Liver (tissue), 3 donors: ENCODE data around the gene SLC12A2.

Experiments used
- ATF3 ChIP-seq: IDR thresholded peaks from 2 replicates; pipeline ENCODE4 v1.6.1; 2016; ENCODE audit warnings: antibody characterized with exemption
- CTCF ChIP-seq: fragments of 150-350 bp; IDR thresholded peaks from 2 replicates; pipeline ENCODE4 v1.5.1; 2017; ENCODE audit warnings: improper control_type of control experiment, low read depth, low read length; ENCODE audit not compliant: missing input control
- EGR1 ChIP-seq, 2 donors: IDR thresholded peaks; 2 replicates each; pipeline ENCODE4 v1.6.1; 2016 to 2018; ENCODE audit warnings: antibody characterized with exemption in 2 of 2, low read depth in 2 of 2
- FOXA1 ChIP-seq: IDR thresholded peaks from 2 replicates; pipeline ENCODE4 v1.6.1; 2016; ENCODE audit warnings: antibody characterized with exemption
- HNF4G ChIP-seq: IDR thresholded peaks from 2 replicates; pipeline ENCODE4 v1.6.1; 2016; ENCODE audit warnings: antibody characterized with exemption
- JUND ChIP-seq, 2 donors: IDR thresholded peaks; 2 replicates each; pipeline ENCODE4 v1.6.1; 2016; ENCODE audit warnings: antibody characterized with exemption in 2 of 2
- MAX ChIP-seq: IDR thresholded peaks from 2 replicates; pipeline ENCODE4 v1.6.1; 2016; ENCODE audit warnings: antibody characterized with exemption
- NR2F2 ChIP-seq: IDR thresholded peaks from 2 replicates; pipeline ENCODE4 v1.6.1; 2016; ENCODE audit warnings: antibody characterized with exemption
- RAD21 ChIP-seq, 2 donors: IDR thresholded peaks; 2 replicates each; pipeline ENCODE4 v1.6.1; 2016; ENCODE audit warnings: antibody characterized with exemption in 2 of 2, mild to moderate bottlenecking in 2 of 2
- REST ChIP-seq: IDR thresholded peaks from 2 replicates; pipeline ENCODE4 v1.6.1; 2016; ENCODE audit warnings: antibody characterized with exemption, mild to moderate bottlenecking
- RXRA ChIP-seq, 2 donors: IDR thresholded peaks; 2 replicates each; pipeline ENCODE4 v1.6.1; 2017 to 2018; ENCODE audit warnings: antibody characterized with exemption in 2 of 2, mild to moderate bottlenecking in 1 of 2
- TAF1 ChIP-seq: conservative IDR thresholded peaks from 2 replicates; pipeline ENCODE4 v1.6.1; 2016; ENCODE audit warnings: antibody characterized with exemption, mild to moderate bottlenecking
- YY1 ChIP-seq: IDR thresholded peaks from 2 replicates; pipeline ENCODE4 v1.6.1; 2016; ENCODE audit warnings: antibody characterized with exemption, mild to moderate bottlenecking
- ZBTB33 ChIP-seq: IDR thresholded peaks from 2 replicates; pipeline ENCODE4 v1.6.1; 2016; ENCODE audit warnings: antibody characterized with exemption
- donor health status: healthy.
- donor health status: healthy.

GRCh38 chr5:128197896-128198522 is 114.4 kb downstream of the SLC12A2 start:
- TF ChIP-seq CTCF (no peak), REST (no peak), YY1 (no peak), TAF1 (no peak), ZBTB33 (no peak), JUND (IDR thresholded peaks at IDR 0.05) (no peak), FOXA1 (no peak), RXRA (IDR thresholded peaks at IDR 0.05) (no peak), MAX (no peak), RAD21 (IDR thresholded peaks at IDR 0.05) (no peak), ATF3 (no peak), EGR1 (IDR thresholded peaks at IDR 0.05; ENCODE audit: low read depth in 2 of 2) (no peak), NR2F2 (no peak), HNF4G (no peak)
